ENCODE data around the gene TMTC4.

TMTC4 gene

GRCh38 chr13:100667894-100668293 lies 6.7 kb downstream of the TMTC4 start:
- no peaks in the 10 kb centered on the region for H3K27me3 ChIP-seq (replicated peaks in 2 of 5; ENCODE audit: control insufficient read depth in 4 of 5, insufficient read depth in 5 of 5, low read length in 4 of 5)
- H3K27ac ChIP-seq (ENCODE audit: insufficient read depth in 1 of 2, low read depth in 1 of 2, low read length in 2 of 2, poor library complexity in 1 of 2, severe bottlenecking in 2 of 2): no peak overlapping the region
- H3K9me3 ChIP-seq (ENCODE audit: control extremely low read depth in 1 of 5, control insufficient read depth in 4 of 5, insufficient read depth in 2 of 5, low read depth in 1 of 5, low read length in 4 of 5): no peaks in the 10 kb centered on the region
- CTCF ChIA-PET: interaction anchor here (3.4 kb wide), 1 partner anchor 10 kb away, joined by 9 read pairs; no protein-coding TSS in a partner anchor
- peaks cover 8 to 69% (median 55%) of the 10 kb centered on the region in 4 experiments for H3K36me3 ChIP-seq (ENCODE audit: control insufficient read depth in 4 of 4, insufficient read depth in 4 of 4, low read length in 3 of 4)
- 96% methylated on average over 7 of the region's 9 CpGs for WGBS (ENCODE audit: insufficient coverage)
- POLR2A ChIA-PET: no interaction called here
- H3K4me3 ChIP-seq (ENCODE audit: control insufficient read depth in 1 of 7, extremely low read depth in 1 of 7, insufficient read depth in 4 of 7, low read depth in 2 of 7, low read length in 6 of 7): no peak overlapping the region
- no peak for DNase-seq
- H3K4me1 ChIP-seq (ENCODE audit: control extremely low read depth in 1 of 4, control insufficient read depth in 4 of 4, insufficient read depth in 4 of 4, low read length in 3 of 4): peaks cover under 1 to 7% (median 4%) of the 10 kb centered on the region in 4 experiments

DNA sequence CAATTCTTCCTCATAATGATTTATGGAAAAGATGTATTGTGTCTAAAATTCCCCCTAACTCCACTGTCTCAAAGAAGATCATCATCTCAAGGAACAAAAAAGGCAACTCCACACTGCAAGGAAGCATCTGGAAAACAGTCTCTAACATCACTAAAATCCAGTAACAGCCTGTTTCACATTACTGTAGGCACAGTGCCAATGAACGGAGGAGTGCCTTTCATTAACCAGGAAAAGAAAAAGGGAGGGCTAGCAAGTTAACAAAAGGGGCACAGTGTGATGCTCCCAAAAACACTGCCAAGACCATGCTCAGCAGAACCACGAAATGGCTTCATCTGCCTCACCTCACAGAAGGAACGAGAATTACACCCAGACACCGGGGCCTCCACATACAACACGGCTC lies 8.5 kb downstream of the TMTC4 start:
- Histone ChIP-seq H3K36me3 (ENCODE audit: control insufficient read depth in 4 of 4, insufficient read depth in 4 of 4, low read length in 3 of 4) (peaks cover 13 to 83% (median 65%) of the 10 kb centered on the region in 4 experiments), H3K27ac (ENCODE audit: insufficient read depth in 1 of 2, low read depth in 1 of 2, low read length in 2 of 2, poor library complexity in 1 of 2, severe bottlenecking in 2 of 2) (no peak overlapping the region), H3K4me3 (ENCODE audit: control insufficient read depth in 1 of 7, extremely low read depth in 1 of 7, insufficient read depth in 4 of 7, low read depth in 2 of 7, low read length in 6 of 7) (no peak overlapping the region), H3K27me3 (replicated peaks in 2 of 5; ENCODE audit: control insufficient read depth in 4 of 5, insufficient read depth in 5 of 5, low read length in 4 of 5) (no peaks in the 10 kb centered on the region), H3K4me1 (ENCODE audit: control extremely low read depth in 1 of 4, control insufficient read depth in 4 of 4, insufficient read depth in 4 of 4, low read length in 3 of 4) (no peaks in the 10 kb centered on the region), H3K9me3 (ENCODE audit: control extremely low read depth in 1 of 5, control insufficient read depth in 4 of 5, insufficient read depth in 2 of 5, low read depth in 1 of 5, low read length in 4 of 5) (no peaks in the 10 kb centered on the region)
- CTCF ChIA-PET: no interaction called here
- 90% methylated on average over 2 of the region's 5 CpGs for WGBS (ENCODE audit: insufficient coverage)
- DNase-seq: no peak
- POLR2A ChIA-PET: no interaction called here

DNA sequence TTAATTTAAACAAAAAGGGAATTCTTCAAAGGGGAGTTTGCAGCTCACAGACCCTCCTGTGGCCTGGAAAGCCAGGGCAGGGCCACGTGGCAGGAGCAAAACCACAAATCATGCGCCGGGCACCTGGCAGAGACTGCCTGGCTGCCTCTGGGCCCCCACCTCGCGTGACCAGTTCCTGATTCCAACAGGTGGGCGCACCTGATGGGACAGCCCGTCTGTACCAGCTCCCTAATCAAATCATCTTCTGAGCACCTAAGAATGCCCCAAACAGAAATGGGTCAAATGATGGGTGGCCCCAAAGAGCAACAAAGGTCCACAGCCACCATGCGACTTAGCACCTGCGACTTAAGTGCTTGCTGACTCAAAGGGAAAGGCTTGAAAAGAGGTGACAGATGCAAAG lies 9.2 kb downstream of the TMTC4 start:
- 65% methylated on average over 4 of the region's 9 CpGs for WGBS (ENCODE audit: insufficient coverage)
- CTCF ChIA-PET: no interaction called here
- no peak overlapping the region for H3K27ac ChIP-seq (ENCODE audit: insufficient read depth in 1 of 2, low read depth in 1 of 2, low read length in 2 of 2, poor library complexity in 1 of 2, severe bottlenecking in 2 of 2)

DNA sequence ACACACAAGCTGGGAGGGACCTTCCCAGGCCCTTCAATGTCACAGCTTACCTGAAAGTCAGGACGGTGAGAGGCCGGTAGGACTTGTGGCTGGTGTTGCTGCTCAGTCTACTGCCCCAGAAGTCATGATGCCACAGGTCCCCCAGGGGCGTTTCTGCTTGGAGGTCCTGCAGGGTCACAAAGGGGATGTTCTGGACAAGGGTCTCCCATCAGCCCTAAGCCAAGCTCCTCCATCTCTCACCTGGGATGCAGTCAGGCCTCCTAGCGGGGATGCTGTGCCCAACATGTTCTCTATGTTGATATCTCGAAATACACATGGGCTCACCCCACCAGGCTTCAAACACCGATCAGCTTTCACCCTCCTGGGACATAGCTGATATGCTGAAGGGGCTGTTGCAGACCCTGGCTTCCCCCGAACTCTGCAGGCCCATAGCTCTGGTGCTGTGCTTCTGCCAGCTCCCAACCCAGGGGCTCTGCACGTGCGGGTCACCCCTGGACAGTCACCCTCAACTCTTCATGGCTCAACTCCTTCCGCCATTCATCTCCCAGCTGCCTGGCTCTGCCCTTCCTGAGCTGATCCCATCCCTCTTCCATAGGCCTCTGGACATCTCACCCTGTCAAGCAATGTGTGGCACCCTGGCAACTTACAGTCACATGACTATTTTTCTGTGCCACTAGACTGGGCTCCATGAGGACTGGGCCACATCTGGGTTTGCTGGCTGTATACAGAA lies 10.3 kb downstream of the TMTC4 start:
- WGBS (ENCODE audit: insufficient coverage): 96% methylated on average over 8 of the region's 10 CpGs
- H3K4me1 ChIP-seq (ENCODE audit: control extremely low read depth in 1 of 4, control insufficient read depth in 4 of 4, insufficient read depth in 4 of 4, low read length in 3 of 4): peaks cover 0 to 6% (median 4%) of the 10 kb centered on the region in 4 experiments
- H3K9me3 ChIP-seq (ENCODE audit: control extremely low read depth in 1 of 5, control insufficient read depth in 4 of 5, insufficient read depth in 2 of 5, low read depth in 1 of 5, low read length in 4 of 5): no peaks in the 10 kb centered on the region
- POLR2A ChIA-PET: no interaction called here
- no peak overlapping the region for H3K4me3 ChIP-seq (ENCODE audit: control insufficient read depth in 1 of 7, extremely low read depth in 1 of 7, insufficient read depth in 4 of 7, low read depth in 2 of 7, low read length in 6 of 7)
- no peaks in the 10 kb centered on the region for H3K27me3 ChIP-seq (replicated peaks in 2 of 5; ENCODE audit: control insufficient read depth in 4 of 5, insufficient read depth in 5 of 5, low read length in 4 of 5)
- CTCF ChIA-PET: interaction anchor here (0.9 kb wide), 1 partner anchor 9 kb away, joined by 3 read pairs; no protein-coding TSS in a partner anchor
- no peak for DNase-seq
- H3K27ac ChIP-seq (ENCODE audit: insufficient read depth in 1 of 2, low read depth in 1 of 2, low read length in 2 of 2, poor library complexity in 1 of 2, severe bottlenecking in 2 of 2): no peak overlapping the region
- peaks cover 11 to 83% (median 68%) of the 10 kb centered on the region in 4 experiments for H3K36me3 ChIP-seq (ENCODE audit: control insufficient read depth in 4 of 4, insufficient read depth in 4 of 4, low read length in 3 of 4)

More for the DNA sequence above, 9.2 kb downstream of the TMTC4 start:
- no peaks in the 10 kb centered on the region for H3K4me1 ChIP-seq (ENCODE audit: control extremely low read depth in 1 of 4, control insufficient read depth in 4 of 4, insufficient read depth in 4 of 4, low read length in 3 of 4)
- no peaks in the 10 kb centered on the region for H3K27me3 ChIP-seq (replicated peaks in 2 of 5; ENCODE audit: control insufficient read depth in 4 of 5, insufficient read depth in 5 of 5, low read length in 4 of 5)
- no peaks in the 10 kb centered on the region for H3K9me3 ChIP-seq (ENCODE audit: control extremely low read depth in 1 of 5, control insufficient read depth in 4 of 5, insufficient read depth in 2 of 5, low read depth in 1 of 5, low read length in 4 of 5)
- no peak for DNase-seq
- H3K4me3 ChIP-seq (ENCODE audit: control insufficient read depth in 1 of 7, extremely low read depth in 1 of 7, insufficient read depth in 4 of 7, low read depth in 2 of 7, low read length in 6 of 7): no peak overlapping the region
- POLR2A ChIA-PET: no interaction called here
- H3K36me3 ChIP-seq (ENCODE audit: control insufficient read depth in 4 of 4, insufficient read depth in 4 of 4, low read length in 3 of 4): peaks cover 13 to 87% (median 70%) of the 10 kb centered on the region in 4 experiments

DNA sequence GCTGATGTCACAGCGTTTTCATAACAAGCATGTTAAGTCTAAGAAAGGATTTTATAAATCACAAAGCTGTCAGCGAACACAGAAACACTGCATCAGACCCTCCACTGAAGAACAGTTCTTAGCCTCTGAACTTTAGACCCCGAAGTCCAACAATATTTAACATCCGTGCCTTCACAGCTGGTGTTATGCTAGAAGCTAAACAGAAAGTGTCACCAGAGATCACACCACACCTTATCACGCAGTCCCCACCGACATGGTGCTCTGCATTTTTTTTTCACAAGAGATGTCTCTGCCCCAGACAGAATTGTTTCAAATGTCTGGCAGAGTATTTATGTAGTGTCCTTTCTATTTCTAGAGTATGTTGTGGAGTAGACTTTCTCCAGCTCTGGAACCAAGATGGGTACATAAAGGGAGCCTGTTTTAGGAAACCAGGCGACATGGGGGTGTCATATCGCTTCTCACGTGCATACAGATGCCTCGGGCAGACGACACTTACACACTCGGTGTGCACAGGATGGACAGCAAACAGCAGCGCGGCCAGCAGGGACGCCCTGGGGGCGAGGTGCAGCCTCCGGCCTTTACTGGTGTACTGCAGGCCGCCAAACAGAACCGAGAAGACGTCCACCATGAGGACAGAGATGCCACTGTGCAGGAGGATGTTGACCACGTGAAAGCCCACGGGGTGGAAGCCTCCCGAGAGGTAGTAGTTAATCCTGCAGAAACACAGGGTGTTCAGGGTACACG lies 12.0 kb downstream of the TMTC4 start:
- ChIA-PET POLR2A (no interaction called here), CTCF (no interaction called here)
- Histone ChIP-seq H3K27ac (ENCODE audit: insufficient read depth in 1 of 2, low read depth in 1 of 2, low read length in 2 of 2, poor library complexity in 1 of 2, severe bottlenecking in 2 of 2) (no peak overlapping the region), H3K9me3 (ENCODE audit: control extremely low read depth in 1 of 5, control insufficient read depth in 4 of 5, insufficient read depth in 2 of 5, low read depth in 1 of 5, low read length in 4 of 5) (no peaks in the 10 kb centered on the region), H3K36me3 (ENCODE audit: control insufficient read depth in 4 of 4, insufficient read depth in 4 of 4, low read length in 3 of 4) (peaks cover 11 to 75% (median 61%) of the 10 kb centered on the region in 4 experiments), H3K4me3 (ENCODE audit: control insufficient read depth in 1 of 7, extremely low read depth in 1 of 7, insufficient read depth in 4 of 7, low read depth in 2 of 7, low read length in 6 of 7) (no peak overlapping the region), H3K27me3 (replicated peaks in 2 of 5; ENCODE audit: control insufficient read depth in 4 of 5, insufficient read depth in 5 of 5, low read length in 4 of 5) (no peaks in the 10 kb centered on the region), H3K4me1 (ENCODE audit: control extremely low read depth in 1 of 4, control insufficient read depth in 4 of 4, insufficient read depth in 4 of 4, low read length in 3 of 4) (peaks cover 5 to 20% (median 16%) of the 10 kb centered on the region in 4 experiments)
- no peak for DNase-seq
- WGBS (ENCODE audit: insufficient coverage): over 99% methylated on average over 16 of the region's 24 CpGs

DNA sequence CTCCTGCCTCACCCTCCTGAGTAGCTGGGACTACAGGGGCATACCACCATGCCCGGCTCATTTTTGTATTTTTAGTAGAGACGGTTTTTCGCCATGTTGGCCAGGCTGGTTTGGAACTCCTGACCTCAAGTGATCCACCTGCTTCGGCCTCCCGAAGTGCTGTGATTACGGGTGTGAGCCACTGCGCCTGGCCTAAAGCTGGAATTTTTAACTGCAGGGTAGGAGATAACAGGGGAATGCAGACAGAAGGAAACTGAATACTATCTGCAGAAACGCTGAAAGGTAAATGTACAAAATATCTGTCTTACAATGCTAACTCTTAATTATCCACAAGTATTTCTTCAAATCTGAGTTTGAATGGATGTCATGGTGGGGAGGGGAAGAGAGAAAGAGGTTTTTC lies 13.8 kb downstream of the TMTC4 start:
- Histone ChIP-seq H3K9me3 (ENCODE audit: control extremely low read depth in 1 of 5, control insufficient read depth in 4 of 5, insufficient read depth in 2 of 5, low read depth in 1 of 5, low read length in 4 of 5) (no peaks in the 10 kb centered on the region), H3K36me3 (ENCODE audit: control insufficient read depth in 4 of 4, insufficient read depth in 4 of 4, low read length in 3 of 4) (peaks cover 12 to 71% (median 61%) of the 10 kb centered on the region in 4 experiments), H3K4me3 (ENCODE audit: control insufficient read depth in 1 of 7, extremely low read depth in 1 of 7, insufficient read depth in 4 of 7, low read depth in 2 of 7, low read length in 6 of 7) (no peak overlapping the region), H3K27me3 (replicated peaks in 2 of 5; ENCODE audit: control insufficient read depth in 4 of 5, insufficient read depth in 5 of 5, low read length in 4 of 5) (no peaks in the 10 kb centered on the region), H3K4me1 (ENCODE audit: control extremely low read depth in 1 of 4, control insufficient read depth in 4 of 4, insufficient read depth in 4 of 4, low read length in 3 of 4) (peaks cover 5 to 20% (median 16%) of the 10 kb centered on the region in 4 experiments), H3K27ac (ENCODE audit: insufficient read depth in 1 of 2, low read depth in 1 of 2, low read length in 2 of 2, poor library complexity in 1 of 2, severe bottlenecking in 2 of 2) (no peak overlapping the region)
- ChIA-PET CTCF (interaction anchor here (0.7 kb wide), 2 partner anchors 13 to 87 kb away, joined by 3 read pairs; no protein-coding TSS in a partner anchor), POLR2A (no interaction called here)
- 86% methylated on average over 7 of the region's 8 CpGs for WGBS (ENCODE audit: insufficient coverage)
- no peak for DNase-seq

DNA sequence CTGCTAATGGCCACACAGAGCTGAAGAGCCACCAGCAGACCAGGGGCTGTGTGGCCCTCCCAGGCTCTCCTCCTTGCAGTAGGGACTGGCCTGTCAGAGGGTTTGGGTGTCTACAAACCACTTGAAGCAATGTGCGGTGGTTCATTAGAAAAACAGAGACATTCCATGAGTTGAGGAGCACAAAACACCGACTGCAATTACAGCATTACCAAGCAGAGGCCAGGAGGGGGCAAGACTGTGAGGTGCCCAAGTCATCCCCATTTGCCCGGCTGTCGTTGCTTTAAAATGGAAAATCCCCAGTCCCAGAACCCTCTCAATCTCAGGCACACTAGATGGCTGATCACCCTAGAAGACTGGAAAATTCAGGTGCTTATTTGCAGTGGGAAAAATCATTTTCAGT lies 15.0 kb downstream of the TMTC4 start:
- Histone ChIP-seq H3K4me3 (ENCODE audit: control insufficient read depth in 1 of 7, extremely low read depth in 1 of 7, insufficient read depth in 4 of 7, low read depth in 2 of 7, low read length in 6 of 7) (no peak overlapping the region), H3K9me3 (ENCODE audit: control extremely low read depth in 1 of 5, control insufficient read depth in 4 of 5, insufficient read depth in 2 of 5, low read depth in 1 of 5, low read length in 4 of 5) (no peaks in the 10 kb centered on the region), H3K36me3 (ENCODE audit: control insufficient read depth in 4 of 4, insufficient read depth in 4 of 4, low read length in 3 of 4) (peaks cover 9 to 69% (median 57%) of the 10 kb centered on the region in 4 experiments), H3K4me1 (ENCODE audit: control extremely low read depth in 1 of 4, control insufficient read depth in 4 of 4, insufficient read depth in 4 of 4, low read length in 3 of 4) (peaks cover 5 to 20% (median 16%) of the 10 kb centered on the region in 4 experiments), H3K27me3 (replicated peaks in 2 of 5; ENCODE audit: control insufficient read depth in 4 of 5, insufficient read depth in 5 of 5, low read length in 4 of 5) (no peaks in the 10 kb centered on the region), H3K27ac (ENCODE audit: insufficient read depth in 1 of 2, low read depth in 1 of 2, low read length in 2 of 2, poor library complexity in 1 of 2, severe bottlenecking in 2 of 2) (no peak overlapping the region)
- 100% methylated on average over 4 of the region's 4 CpGs for WGBS (ENCODE audit: insufficient coverage)
- ChIA-PET POLR2A (no interaction called here), CTCF (interaction anchor here (0.5 kb wide), 1 partner anchor 63 kb away, joined by 3 read pairs; no protein-coding TSS in a partner anchor)
- no peak for DNase-seq

All from common myeloid progenitor, CD34-positive (primary cell).